ENCODE data around the gene LIN28A.

Gene LIN28A

DNA sequence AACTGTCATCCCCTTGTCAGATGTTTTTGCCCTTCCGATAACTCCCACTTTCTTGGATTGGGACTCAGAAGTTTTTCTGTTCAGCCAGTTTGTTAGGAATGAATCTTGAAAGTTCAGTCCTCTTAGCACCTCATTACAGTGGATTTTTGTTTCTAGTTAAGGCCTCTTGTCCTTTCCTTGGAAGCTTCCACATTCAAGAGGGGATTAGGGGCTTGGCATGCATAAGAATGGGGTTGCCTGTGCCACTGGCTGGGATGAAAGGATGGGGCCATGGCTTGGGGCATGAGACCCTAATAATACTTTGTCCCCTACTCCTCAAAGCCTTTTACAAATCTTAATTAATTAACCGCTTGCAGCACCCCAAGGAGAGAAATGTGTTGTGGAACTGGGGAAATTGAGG, 19.1 kb downstream of the LIN28A start:
- TF ChIP-seq, protein P1, sequence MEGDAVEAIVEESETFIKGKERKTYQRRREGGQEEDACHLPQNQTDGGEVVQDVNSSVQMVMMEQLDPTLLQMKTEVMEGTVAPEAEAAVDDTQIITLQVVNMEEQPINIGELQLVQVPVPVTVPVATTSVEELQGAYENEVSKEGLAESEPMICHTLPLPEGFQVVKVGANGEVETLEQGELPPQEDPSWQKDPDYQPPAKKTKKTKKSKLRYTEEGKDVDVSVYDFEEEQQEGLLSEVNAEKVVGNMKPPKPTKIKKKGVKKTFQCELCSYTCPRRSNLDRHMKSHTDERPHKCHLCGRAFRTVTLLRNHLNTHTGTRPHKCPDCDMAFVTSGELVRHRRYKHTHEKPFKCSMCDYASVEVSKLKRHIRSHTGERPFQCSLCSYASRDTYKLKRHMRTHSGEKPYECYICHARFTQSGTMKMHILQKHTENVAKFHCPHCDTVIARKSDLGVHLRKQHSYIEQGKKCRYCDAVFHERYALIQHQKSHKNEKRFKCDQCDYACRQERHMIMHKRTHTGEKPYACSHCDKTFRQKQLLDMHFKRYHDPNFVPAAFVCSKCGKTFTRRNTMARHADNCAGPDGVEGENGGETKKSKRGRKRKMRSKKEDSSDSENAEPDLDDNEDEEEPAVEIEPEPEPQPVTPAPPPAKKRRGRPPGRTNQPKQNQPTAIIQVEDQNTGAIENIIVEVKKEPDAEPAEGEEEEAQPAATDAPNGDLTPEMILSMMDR (IDR thresholded peaks at IDR 0.05) = no peak

DNA sequence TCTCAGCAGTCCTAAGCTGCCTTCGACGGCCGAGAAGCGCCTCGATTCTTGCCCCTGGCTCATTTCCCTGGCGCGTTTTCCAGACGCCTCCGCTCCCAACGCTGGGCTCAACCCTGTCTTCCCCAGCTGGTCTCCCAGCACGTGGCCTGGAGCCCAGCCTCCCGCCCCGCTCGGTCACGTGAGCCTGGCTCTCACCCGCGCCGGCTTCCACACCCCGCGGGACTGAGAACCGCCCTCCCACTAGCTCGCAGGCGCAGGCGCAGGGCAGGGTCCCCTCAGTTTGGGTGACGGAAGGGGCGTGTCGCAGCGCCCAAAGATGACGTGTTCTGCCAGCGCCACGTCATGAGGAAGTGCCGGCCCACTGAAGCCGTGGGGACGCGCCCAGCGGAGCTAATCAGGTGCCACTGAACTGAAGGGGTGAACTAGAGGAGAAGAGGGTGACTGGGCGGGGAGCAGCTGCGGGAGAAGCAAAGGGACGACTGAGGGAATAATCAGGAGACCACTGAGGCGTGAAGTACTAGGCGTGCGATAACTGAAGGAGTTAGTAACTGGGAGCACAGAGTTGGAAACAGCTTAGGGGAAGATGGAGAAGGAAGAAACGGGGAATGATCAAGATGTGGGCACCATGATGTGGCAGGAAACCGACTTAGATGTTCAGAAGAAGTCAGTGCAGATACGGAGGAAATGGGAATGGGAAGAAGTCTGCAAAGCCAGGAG, 21.5 kb downstream of the LIN28A start, which contains the start of gene DHDDS:
DHDDS (plus strand) TSS at position 343 of the 717 bp plus-strand sequence. CDS start 625 bp downstream, outside the sequence.
- TF ChIP-seq, protein P1 (IDR thresholded peaks at IDR 0.05) = no peak

DNA sequence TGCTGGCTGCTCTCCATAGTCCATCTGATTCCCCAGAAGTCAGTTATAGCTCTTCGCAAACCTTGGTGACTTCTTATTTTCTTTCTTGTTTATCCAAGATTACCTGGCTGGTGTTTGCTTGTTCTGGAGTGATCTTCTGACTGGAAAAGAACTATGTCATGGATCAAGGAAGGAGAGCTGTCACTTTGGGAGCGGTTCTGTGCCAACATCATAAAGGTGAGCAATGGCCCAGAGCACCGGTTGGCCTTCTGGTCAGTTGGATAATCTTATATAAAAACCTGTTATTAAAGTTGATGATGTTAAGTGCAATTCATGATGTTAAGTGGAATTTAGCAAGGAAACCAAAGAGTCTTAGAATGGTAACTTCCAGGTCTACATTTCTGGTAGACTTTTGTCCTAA, 22.2 kb downstream of the LIN28A start:
- TF ChIP-seq, protein P1 (IDR thresholded peaks at IDR 0.05) = no peak

DNA sequence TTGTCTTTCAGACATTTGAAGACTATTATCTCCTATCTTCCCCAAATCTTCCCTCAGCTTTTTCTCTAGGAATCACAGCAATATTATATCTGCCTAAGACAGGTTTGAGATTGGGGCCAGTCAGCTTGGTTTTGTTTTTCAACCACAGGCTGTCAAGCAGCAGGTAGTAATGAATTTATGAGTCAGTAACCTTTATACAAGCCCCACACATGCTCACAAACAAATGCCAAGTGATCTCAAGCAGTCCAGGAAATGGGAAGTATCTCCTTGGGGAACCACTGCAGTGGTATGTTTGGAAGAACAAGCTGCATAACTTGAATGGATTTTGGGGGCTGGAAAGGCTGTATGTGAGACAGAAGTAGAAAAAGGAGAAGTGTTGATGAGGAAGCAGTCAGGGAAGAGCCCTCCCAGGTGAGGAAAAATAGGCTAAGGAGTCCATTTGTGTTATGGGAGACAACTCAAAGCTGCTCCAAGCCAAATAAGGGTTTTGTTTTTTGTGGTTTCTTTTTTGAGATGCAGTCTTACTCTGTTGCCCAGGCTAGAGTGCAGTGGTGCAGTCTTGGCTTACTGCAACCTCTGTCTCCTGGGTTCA, 23.6 kb downstream of the LIN28A start:
- TF ChIP-seq, protein P1 (IDR thresholded peaks at IDR 0.05) = no peak

DNA sequence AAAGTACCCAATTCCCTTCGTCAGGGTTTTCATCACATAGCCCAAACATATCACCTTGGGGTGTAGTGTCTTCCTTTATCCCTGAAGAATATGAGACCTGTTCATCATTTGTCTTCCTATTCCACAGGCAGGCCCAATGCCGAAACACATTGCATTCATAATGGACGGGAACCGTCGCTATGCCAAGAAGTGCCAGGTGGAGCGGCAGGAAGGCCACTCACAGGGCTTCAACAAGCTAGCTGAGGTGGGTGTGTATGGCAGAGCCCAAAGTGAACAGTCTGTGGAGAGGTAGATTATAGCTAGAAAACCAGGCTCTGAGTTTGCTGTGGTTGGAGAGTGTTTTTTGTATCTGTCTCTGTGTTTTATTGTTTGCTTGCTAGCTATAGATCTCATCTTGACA, 27.4 kb downstream of the LIN28A start:
- TF ChIP-seq, protein P1 (IDR thresholded peaks at IDR 0.05) = no peak

DNA sequence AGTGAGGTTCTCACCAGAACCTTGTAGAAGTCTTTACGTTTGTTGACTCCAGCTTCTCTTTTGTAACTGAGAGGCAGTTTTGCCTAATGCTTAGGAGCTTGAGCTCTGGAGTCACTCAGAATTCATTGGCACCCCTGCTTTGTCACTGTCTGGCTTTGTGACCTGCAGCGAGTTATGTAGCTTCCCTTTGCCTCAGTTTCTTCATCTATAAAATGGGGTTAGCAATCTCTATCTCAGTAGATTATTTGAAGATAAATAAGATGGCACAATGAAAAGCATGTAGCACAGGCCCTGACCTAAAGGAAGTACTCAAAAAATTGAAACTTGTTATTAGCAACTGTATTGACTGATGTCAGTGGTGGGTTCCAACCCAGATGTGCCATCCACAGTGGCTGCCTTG, 29.6 kb downstream of the LIN28A start:
- TF ChIP-seq, protein P1 (IDR thresholded peaks at IDR 0.05) = no peak

DNA sequence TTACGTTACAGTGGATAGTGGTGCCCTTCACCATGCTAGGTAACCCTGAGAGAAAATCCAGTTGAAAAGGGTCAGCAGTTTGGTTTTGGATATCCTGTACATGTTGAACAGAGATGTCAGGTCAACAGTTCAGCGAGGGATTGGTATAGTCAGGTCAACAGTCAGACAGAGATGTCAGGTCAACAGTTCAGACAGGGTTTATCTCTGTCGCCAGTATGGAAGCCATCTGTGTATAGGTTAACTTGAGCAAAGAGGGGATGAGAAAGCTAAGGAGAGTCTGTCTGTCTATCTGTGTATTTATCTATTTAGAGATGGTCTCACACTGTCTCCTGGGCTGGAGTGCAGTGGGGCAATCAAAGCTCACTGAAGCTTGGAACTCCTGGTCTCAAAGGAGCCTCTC, 39.3 kb downstream of the LIN28A start:
- TF ChIP-seq, protein P1 (IDR thresholded peaks at IDR 0.05) = no peak
